ENCODE data around the gene LTK.
"Not testable (repeated sequence)": the region's sequence is repeated elsewhere in the genome, so short reads cannot be mapped to it uniquely, and the experiment has no call there.

LTK gene

DNA sequence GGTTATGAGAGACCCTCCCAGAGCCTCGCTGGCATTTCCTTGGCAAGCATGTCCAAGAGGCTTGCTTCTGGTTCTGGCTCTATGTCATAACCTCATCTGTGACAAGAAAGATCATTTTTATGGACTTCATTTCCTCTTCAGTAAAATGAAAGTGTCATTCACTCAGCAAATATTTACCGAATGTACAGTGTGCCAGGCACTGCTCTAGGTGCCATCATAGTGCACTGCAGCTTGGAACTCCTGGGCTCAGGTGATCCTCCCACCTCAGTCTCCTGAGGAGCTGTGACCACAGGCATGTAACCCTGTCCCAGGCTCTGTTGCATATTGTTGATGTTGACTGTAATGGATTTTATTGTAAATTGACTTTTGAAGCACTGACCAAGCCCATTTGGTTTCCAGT, 38.7 kb downstream of the LTK start:
- DNase-seq (ENCODE audit: low read depth), result no peak

DNA sequence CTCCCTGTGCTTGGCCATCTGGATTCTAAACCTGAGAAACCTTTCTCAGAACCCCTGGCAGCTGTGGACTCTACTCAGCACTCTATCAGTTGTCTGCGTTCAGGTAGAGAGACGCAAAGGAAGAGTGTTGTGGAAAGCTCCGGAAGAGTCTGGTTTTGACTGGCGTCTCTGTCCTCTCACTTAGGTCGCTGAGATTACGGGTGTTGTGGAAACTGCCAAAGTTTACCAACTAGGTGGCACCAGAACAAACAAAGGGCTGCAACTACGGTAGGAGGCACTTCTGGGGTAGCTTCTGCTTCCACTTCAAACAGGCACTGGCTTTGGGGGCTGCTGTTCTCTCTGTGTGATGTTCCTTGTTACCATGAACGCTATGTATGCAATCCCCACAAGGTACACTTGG, 39.2 kb downstream of the LTK start:
- no peak for DNase-seq (ENCODE audit: low read depth)

DNA sequence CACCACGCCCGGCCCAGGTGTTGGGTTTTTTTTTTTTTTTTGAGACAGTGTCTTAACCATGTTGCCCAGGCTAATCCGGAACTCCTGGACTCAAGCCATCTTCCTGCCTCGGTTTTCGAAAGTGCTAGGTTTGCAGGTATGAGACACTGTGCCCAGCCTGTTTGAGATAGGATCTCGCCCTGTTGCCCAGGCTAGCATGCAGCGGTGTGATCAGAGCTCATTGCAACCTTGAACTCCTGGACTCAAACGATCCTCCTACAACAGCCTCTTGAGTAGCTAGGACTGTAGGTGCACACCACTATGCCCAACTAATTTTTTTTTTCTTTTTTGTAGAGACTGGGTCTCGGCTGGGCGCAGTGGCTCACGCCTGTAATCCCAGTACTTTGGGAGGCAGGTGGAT, 40.2 kb downstream of the LTK start:
- no peak for DNase-seq (ENCODE audit: low read depth)

DNA sequence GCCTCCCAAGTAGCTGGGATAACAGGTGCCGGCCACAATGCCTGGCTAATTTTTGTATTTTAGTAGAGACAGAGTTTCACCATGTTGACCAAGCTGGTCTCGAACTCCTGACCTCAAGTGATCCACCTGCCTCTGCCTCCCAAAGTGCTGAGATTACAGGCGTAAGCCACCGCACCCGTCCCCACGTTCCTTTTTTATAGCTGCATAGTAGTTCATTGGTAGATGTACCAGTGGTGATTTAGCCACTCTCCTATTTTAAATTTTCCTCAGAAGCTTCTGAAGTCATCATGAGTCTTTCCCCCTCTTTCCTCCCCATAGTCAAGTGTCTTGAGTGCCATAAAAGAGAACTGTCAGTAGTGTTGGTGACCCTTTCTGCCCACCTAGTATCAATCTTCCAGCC, 44.0 kb downstream of the LTK start:
- not testable (repeated sequence) for DNase-seq (ENCODE audit: low read depth)

DNA sequence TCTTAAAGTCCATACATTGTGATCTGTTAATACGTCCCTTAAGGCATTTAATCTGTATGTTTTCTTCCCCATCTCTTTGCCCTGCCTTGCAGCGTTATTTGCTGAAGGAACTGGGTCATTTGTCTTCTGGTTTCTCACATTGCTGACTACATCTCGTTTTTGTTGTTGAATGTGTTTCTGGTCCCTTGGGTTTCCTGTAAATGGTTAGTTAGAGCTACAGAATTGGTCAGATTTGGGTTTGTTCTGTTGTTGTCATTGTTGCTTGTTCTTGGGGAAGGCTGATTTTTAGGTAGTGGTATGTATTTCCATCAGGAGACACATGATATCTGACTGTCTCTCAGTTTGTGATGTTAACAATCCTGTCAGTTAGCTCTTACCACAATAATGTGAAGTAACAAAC, 46.9 kb downstream of the LTK start:
- no peak for DNase-seq (ENCODE audit: low read depth)

DNA sequence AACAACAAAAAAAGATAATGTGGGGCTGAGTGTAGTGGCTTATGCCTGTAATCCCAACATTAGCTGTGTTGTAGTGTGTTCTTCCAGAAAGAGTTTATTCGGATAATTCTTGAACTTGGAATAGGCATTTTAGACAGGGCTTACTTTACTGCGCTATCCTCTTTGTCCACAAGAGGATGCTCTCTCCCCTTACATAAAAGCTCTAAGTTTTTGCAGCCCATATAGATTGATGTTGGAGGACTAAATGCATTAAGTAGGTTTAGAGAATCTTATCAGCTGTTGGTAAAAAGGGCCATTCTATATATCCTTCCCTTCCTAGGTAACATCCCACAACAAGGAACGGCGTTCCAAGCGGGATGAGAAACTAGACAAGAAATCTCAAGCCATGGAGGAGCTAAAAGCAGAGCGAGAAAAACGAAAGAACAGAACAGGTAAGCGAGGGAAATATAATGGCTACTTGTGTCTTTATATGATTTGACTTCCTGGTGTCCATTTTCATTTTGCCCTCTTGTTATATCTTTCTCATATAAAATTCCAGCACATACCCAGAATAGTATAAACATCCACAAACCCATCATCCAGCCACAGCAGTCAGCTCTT, 47.7 kb downstream of the LTK start:
- DNase-seq (ENCODE audit: low read depth), result peak; percentile 70

DNA sequence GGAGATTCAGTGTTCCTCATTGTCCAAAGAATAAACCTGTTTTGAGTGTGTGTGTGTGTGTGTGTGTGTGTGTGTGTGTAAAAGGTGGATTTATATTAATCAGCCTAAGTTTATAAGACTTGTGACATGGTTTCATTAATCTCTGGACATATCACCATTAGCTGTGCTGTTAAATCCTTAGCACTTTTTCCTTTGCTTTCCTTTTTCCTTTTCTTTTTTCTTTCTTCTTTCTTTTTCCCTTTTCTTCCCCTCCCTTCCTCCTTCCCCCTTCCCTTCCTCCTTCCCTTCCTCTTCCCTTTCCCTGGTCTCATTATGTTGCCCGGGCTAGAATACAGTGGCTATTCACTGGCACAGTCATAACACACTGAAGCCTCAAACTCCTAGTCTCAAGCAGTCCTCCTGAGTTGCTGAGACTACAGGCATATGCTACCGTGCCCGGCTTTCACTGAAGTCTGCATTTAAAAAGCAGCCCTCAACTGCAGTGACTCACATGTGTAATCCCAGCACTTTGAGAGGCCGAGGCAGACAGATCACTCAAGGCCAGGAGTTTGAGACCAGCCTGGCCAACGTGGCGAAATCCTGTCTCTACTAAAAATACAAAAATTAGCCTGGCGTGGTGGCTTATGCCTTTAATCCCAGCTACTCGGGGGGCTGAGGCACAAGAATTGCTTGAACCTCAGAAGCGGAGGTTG, 48.6 kb downstream of the LTK start:
- peak; percentile 45 for DNase-seq (ENCODE audit: low read depth)

DNA sequence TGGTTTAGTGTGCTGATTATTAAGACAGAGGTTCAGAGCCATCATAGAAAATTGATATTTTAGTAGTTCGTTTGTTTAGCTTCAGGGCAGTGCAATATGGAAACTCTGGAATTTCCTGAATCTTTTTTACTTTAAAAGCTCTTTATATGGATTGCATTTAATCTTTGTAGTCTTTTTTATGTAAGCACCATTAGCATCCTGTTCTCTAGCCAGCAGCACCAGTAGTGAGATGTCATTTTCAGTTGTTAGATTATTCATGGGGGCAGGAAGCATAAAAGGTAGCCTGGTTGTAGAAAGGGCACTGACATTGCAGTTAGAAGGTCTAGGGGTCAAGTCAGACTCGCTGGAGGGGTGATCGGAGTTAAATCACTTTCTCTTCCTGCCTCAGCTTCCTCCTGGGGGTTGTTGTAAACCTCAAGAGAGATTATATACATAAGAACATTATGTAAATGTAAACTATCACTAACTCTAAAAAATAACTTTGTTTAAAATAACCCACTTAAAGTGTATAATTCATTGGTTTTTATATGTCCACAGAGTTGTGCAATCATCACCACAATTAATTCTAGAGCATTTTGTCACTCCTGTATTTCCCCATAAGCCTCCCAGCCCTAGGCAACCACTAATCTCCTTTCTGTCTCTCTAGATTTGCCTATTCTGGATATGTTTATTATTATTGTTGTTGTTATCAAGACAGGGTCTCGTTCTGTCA, 51.4 kb downstream of the LTK start:
- DNase-seq (ENCODE audit: low read depth), result peak; percentile 65
